Stimulated activated CD4-positive, alpha-beta T cell treated with anti-CD3 and anti-CD28 coated beads, Interleukin-2, amount 100 ng/mL, for 24 hours (primary cell): ENCODE results near the gene CDH12.

Experiments
- DNase-seq, 2 donors: peaks; one replicate each; pipeline ENCODE4 v3.0.0-alpha.2; 2020

Gene CDH12

GRCh38 chr5:21807953-21808352 lies 1045.2 kb downstream of the CDH12 start:
- no peak for DNase-seq

DNA sequence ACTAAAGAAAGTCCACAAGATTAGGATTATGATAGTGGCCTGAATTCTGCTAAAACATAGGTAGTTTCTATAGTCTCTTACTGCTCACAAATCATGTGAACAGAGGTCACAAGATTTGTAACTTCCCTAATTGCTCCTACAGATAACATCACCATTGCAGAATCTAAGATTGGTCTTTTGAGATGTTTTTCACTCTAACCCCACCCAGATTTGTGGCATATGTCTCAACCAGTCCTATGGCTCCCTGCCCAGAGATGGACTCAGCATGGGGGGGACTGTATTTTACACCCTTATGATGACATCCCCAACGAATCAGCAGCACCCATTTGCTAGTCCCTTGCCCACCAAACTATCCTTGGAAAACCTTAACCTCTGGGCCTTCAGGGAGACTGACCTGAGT lies 1046.2 kb downstream of the CDH12 start:
- no peak for DNase-seq

GRCh38 chr5:21806271-21806670 lies 1046.9 kb downstream of the CDH12 start:
- no peak for DNase-seq

DNA sequence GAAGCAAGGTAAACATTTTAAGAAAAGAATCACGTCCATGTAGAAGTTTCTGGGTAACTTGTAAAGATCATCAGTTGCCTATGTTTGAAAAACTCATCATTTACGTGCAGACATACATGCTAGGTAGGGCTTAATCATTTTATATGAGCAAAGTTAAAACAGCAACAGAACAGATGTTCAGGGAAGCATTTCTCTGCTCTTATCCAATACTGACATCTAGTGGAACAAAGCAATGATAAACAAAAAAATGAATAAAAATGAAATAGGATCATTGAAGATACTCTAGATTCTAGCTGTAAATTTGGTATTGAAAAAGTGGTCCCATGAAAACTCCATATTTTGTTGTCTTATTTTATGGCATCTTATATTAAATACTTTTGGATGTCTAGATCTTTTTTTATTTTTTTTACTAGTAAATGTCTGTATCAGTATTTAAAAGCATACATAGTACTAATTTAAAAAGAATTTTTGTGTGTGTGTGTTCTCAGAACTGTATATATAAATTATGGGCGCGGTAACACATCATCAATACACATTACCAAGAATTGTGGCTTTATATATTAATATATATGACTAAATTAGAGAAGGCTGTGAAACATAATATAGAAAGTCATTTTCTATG lies 1050.2 kb downstream of the CDH12 start:
- DNase-seq: no peak

DNA sequence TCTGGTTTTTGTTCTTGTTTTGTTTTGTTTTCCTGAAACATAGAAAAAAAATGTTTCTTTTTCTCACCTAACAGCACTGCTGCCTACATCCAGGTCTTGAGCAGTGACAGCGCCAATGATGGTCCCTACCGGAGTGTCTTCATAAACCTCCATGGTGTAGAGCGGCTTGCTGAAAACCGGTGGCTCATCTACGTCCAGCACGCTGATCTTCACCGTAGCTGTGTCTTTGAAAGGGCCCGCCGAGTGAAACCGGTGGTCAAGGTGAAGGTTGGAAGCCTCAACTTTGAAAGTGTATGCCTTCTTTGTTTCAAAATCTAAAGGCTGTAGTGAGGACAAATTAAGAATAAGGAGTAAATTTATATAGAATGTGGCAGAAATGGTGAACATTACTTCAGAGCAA lies 1051.0 kb downstream of the CDH12 start:
- no peak for DNase-seq

- DNase-seq: no peak
These were observed 1060.4 kb downstream of the CDH12 start for GRCh38 chr5:21792748-21793147.

DNA sequence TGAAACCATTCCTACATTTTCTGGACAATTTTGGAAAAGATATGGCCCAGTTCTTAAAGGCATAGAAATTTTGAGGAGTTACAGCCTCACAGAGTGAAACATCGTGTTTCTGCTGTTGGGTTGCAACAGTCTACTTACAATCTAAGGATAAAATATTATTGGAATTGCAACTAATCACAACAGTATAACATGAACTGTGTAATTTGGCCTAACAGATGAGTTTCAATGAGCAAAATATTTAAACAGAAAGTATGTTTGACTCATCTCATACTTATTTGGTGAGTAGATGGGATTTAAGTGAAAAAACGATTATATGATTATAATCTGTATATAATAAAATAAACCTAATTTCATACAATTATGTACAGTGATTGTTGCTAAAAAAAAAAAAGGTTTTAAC lies 1061.8 kb downstream of the CDH12 start:
- DNase-seq: no peak

DNA sequence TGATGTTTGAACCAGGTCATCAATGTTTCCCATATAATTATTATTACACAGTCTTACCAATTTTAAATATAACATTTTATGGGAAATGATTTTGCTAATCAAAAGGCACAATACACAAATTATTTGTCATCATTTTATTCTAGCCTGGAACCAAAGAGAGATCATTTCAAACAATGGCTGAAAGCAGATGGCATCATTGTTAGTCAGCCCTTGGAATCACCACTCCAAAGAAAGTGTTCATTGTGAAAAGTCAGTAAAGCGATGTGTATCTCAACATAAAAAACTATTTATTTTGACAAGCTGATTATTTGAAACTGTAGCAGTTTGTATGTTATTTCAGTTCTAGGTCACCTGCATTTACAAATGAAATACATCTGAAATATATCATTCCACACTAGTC lies 1068.7 kb downstream of the CDH12 start:
- DNase-seq: no peak

GRCh38 chr5:21783074-21783679 lies 1070.0 kb downstream of the CDH12 start:
- no peak for DNase-seq

GRCh38 chr5:21776466-21776865 lies 1076.7 kb downstream of the CDH12 start:
- no peak for DNase-seq

- no peak for DNase-seq
These were observed 1078.3 kb downstream of the CDH12 start for GRCh38 chr5:21774801-21775200.

- no peak for DNase-seq
These were observed 1078.9 kb downstream of the CDH12 start for GRCh38 chr5:21774281-21774680.

- DNase-seq: no peak
These were observed 1079.7 kb downstream of the CDH12 start for GRCh38 chr5:21773456-21773855.

DNA sequence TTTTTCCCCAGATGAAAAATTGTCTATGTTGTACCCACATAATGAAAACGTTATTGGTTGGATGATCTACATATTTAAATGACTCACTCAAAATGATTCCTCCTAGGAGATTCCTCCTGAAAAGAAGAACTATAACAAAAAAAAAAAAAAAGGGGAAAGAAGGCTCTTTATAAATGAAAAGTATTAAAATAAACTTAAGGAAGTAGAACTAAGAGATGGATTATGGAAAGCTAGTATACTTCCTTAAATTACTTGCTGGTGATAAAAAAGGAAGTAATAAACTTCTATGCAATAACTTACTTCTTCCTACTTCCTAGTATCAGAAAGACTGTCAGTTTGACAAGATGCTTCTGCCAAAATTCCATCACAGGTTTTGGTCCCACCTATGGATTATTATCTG lies 1087.7 kb downstream of the CDH12 start:
- no peak for DNase-seq

GRCh38 chr5:21739096-21739495 lies 1114.0 kb downstream of the CDH12 start:
- DNase-seq: no peak

GRCh38 chr5:21723500-21723899 lies 1129.6 kb downstream of the CDH12 start:
- no peak for DNase-seq

DNA sequence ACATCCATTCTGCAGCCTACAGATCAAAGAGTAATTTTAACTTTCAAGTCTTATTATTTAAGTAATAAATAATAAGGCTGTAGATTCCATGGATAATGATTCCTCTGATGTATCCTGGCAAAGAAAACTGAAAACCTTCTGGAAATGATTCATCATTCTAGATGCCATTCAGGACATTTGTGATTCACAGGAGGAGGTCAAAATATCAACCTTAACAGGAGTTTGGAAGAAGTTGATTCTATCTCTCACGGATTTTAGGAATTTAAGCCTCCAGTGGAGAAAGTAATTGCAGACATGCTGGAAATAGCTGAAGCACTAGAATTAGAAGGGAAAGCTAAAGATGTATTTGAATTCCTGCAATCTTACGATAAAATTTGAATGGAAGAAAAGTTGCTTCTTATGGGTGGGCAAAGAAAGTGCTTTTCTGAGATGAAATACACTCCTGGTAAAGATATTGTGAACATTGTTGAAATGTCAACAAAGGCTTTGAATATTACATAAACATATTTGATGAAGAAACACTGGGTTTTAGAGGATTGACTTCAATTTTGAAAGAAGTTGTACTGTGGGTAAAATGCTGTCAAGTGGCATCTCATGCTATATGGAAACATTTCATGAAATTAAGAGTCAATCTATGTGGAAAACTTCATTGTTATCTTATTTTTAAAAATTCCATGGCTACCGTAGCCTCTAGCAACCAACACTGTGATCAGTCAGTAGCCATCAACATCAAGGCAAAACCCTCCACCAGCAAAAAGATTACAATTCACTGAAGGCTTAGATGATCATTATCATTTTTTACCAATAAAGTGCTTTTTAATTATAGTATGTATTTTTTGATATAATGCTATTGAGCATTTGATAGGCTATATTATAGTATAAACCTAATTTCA lies 1141.0 kb downstream of the CDH12 start:
- DNase-seq: no peak

DNA sequence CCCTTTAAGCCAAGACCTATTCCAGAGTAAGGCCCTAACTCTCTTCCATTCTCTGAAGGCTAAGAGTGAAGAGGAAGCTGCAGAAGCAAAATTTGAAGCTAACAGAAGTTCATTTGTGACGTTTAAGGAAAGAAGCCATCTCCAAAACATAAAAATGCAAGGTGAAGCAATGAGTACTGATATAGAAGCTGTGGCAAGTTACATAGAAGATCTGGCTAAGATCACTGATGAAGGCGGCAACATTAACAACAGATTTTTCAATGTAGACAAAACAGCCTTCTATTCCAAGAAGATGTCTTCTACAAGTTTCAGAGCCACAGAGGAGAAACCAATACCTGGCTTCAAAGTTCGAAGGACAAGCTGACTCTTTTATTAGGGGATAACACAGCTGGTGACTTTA lies 1143.4 kb downstream of the CDH12 start:
- DNase-seq: no peak

GRCh38 chr5:21704974-21705668 lies 1148.0 kb downstream of the CDH12 start:
- no peak for DNase-seq

GRCh38 chr5:21701317-21701716 lies 1151.8 kb downstream of the CDH12 start:
- no peak for DNase-seq
